Panc1 (cell line): ENCODE data around the gene DYNC2I2. TPM values are rescaled to one million over a fixed set of nuclear protein-coding genes. Genes with fewer than 3 reads are reported as not detected.

Experiments
- ATAC-seq: fragments of 200-7000 bp; cut with Tn5 transposase; 2 replicates; pipeline ENCODE4 v1.9.1; 2020; ENCODE audit warnings: mild to moderate bottlenecking, moderate library complexity
- BruUV-seq: library from RNA; stranded (reverse); fragments of 400-500 nt; replicated peaks from 2 replicates; lab custom pipeline; 2021; lab: Mats Ljungman, UMichigan
- CTCF ChIA-PET: fragments of 300-600 bp; sonication (Branson Sonifier 250); formaldehyde crosslinking; loops from one replicate; lab custom pipeline; 2022; ENCODE audit warnings: antibody characterized with exemption; lab: Charles Lee
- POLR2A ChIA-PET: fragments of 300-600 bp; sonication (Branson Sonifier 250); formaldehyde crosslinking; loops from one replicate; lab custom pipeline; 2022; ENCODE audit warnings: antibody characterized with exemption; lab: Charles Lee
- DNase-seq: peaks from one replicate; pipeline ENCODE4 v3.0.0-alpha.2; 2010; ENCODE audit warnings: low read depth, low spot score
- H3K27ac ChIP-seq: 2 replicates; pipeline ENCODE4 v1.5.1; 2011; ENCODE audit warnings: mild to moderate bottlenecking, low read length, inconsistent platforms
- H3K27me3 ChIP-seq: fragments of 200-500 bp; sonication (Bioruptor generic); 2 replicates; pipeline ENCODE4 v1.6.0; 2014; ENCODE audit warnings: low read length, inconsistent platforms; ENCODE audit not compliant: control insufficient read depth, insufficient read depth
- H3K36me3 ChIP-seq: fragments of 200-500 bp; sonication (Bioruptor generic); 2 replicates; pipeline ENCODE4 v1.5.1; 2014; ENCODE audit warnings: inconsistent platforms, mild to moderate bottlenecking, low read length, moderate library complexity; ENCODE audit not compliant: control insufficient read depth, insufficient read depth
- H3K4me1 ChIP-seq: 2 replicates; pipeline ENCODE4 v1.5.1; 2011; ENCODE audit warnings: inconsistent platforms, mild to moderate bottlenecking, low read length, moderate library complexity; ENCODE audit not compliant: control insufficient read depth, insufficient read depth
- H3K4me3 ChIP-seq, 2 experiments: 2 replicates each; pipeline ENCODE4 v1.5.1; 2011 to 2012; ENCODE audit warnings: low read depth in 2 of 2, low read length in 2 of 2, mild to moderate bottlenecking in 2 of 2, inconsistent platforms in 1 of 2, moderate library complexity in 1 of 2
- H3K9me3 ChIP-seq: fragments of 200-500 bp; sonication (Bioruptor generic); 2 replicates; pipeline ENCODE4 v1.5.1; 2014; ENCODE audit warnings: low read depth, mild to moderate bottlenecking, inconsistent platforms, low read length, moderate library complexity; ENCODE audit not compliant: control insufficient read depth, insufficient read depth
- CTCF ChIP-seq: fragments of 450-650 bp; IDR thresholded peaks from 2 replicates; pipeline ENCODE4 v1.5.1; 2017; ENCODE audit warnings: mild to moderate bottlenecking
- POLR2AphosphoS5 ChIP-seq: IDR thresholded peaks from 2 replicates; pipeline ENCODE4 v1.6.1; 2012; ENCODE audit warnings: mild to moderate bottlenecking, low read depth, low read length, moderate library complexity
- REST ChIP-seq, 2 experiments: IDR thresholded peaks; 2 replicates each; pipeline ENCODE4 v1.6.1; 2011 to 2012; ENCODE audit warnings: low read depth in 2 of 2, control low read depth in 1 of 2, low read length in 1 of 2, mild to moderate bottlenecking in 1 of 2, moderate library complexity in 1 of 2; ENCODE audit not compliant: insufficient read depth in 1 of 2
- SIN3A ChIP-seq: IDR thresholded peaks from 2 replicates; pipeline ENCODE4 v1.6.1; 2012; ENCODE audit warnings: low read depth, mild to moderate bottlenecking, low read length, moderate library complexity, borderline replicate concordance; ENCODE audit not compliant: insufficient read depth
- TCF7L2 ChIP-seq: IDR thresholded peaks from 2 replicates; pipeline ENCODE4 v1.6.1; 2011; ENCODE audit warnings: mild to moderate bottlenecking, low read depth, low read length, inconsistent platforms
- in situ Hi-C: cut with HindIII; loops from 2 replicates; pipeline ENCODE4 v1.10.0; 2016; ENCODE audit warnings: low sequenced_read_pairs, low pct_unique_long_range_greater_than_20kb
- intact Hi-C: fragments of 100-400 bp; cut with micrococcal nuclease; formaldehyde crosslinking; loops from one replicate; pipeline ENCODE4 v1.10.0; 2022; ENCODE audit not compliant: unreplicated experiment
- total RNA-seq: library from RNA; stranded (reverse); gene quantifications from one replicate; pipeline ENCODE4 v1.2.1, GENCODE V29; 2021; ENCODE audit not compliant: unreplicated experiment

DYNC2I2 gene
- total RNA-seq, 1 experiment from 2014 or later = 78.1 TPM

GRCh38 chr9:128617943-128618342 lies 38.7 kb downstream of the DYNC2I2 start:
- no peak overlapping the region for H3K27ac ChIP-seq
- no peak overlapping the region for H3K4me3 ChIP-seq
- no TSS peak for BruUV-seq
- H3K9me3 ChIP-seq = no peaks in the 10 kb centered on the region
- no peaks in the 10 kb centered on the region for H3K27me3 ChIP-seq
- ATAC-seq = no peak
- ChIA-PET POLR2A (no interaction called here), CTCF (no interaction called here)
- intact Hi-C loops (no loop called here), in situ Hi-C loops (no loop called here)
- DNase-seq = no peak
- peaks cover 21% of the 10 kb centered on the region for H3K36me3 ChIP-seq
- H3K4me1 ChIP-seq = no peaks in the 10 kb centered on the region
- TF ChIP-seq POLR2AphosphoS5 (no peak), TCF7L2 (no peak), CTCF (no peak), REST (IDR thresholded peaks at IDR 0.05; ENCODE audit: insufficient read depth in 1 of 2, low read depth in 2 of 2, low read length in 1 of 2) (no peak), SIN3A (no peak)

- ChIA-PET CTCF (no interaction called here), POLR2A (no interaction called here)
- in situ Hi-C loops (no loop called here), intact Hi-C loops (no loop called here)
- no peak overlapping the region for H3K4me3 ChIP-seq
- no TSS peak for BruUV-seq
- H3K4me1 ChIP-seq = no peaks in the 10 kb centered on the region
- TF ChIP-seq POLR2AphosphoS5 (no peak), REST (IDR thresholded peaks at IDR 0.05; ENCODE audit: insufficient read depth in 1 of 2, low read depth in 2 of 2, low read length in 1 of 2) (no peak), CTCF (no peak), SIN3A (no peak)
- no peaks in the 10 kb centered on the region for H3K9me3 ChIP-seq
- H3K27ac ChIP-seq = no peak overlapping the region
- no peak for ATAC-seq
- no peak for DNase-seq
- H3K36me3 ChIP-seq = peaks cover 22% of the 10 kb centered on the region
- no peaks in the 10 kb centered on the region for H3K27me3 ChIP-seq
Observed at GRCh38 chr9:128615571-128615970, 41.1 kb downstream of the DYNC2I2 start.
